Endothelial cell of umbilical vein (primary cell): ENCODE results near the gene GAPVD1. TPM values are rescaled to one million over a fixed set of nuclear protein-coding genes. Genes with fewer than 3 reads are reported as not detected.

Source experiments
- BruUV-seq: library from RNA; stranded (reverse); fragments of 400-500 nt; replicated peaks from 2 replicates; lab custom pipeline; 2021; lab: Mats Ljungman, UMichigan
- CTCF ChIA-PET: fragments of 300-600, 350-600 bp; sonication (Branson Sonifier 250); formaldehyde crosslinking; loops from one replicate; lab custom pipeline; 2021; ENCODE audit warnings: antibody characterized with exemption, inconsistent platforms; lab: Charles Lee
- POLR2A ChIA-PET: fragments of 300-600, 350-600 bp; sonication (Branson Sonifier 250); formaldehyde crosslinking; loops from one replicate; lab custom pipeline; 2021; ENCODE audit warnings: antibody characterized with exemption, inconsistent platforms; lab: Charles Lee
- DNase-seq: peaks from one replicate; pipeline ENCODE4 v3.0.0-alpha.2; 2011; ENCODE audit warnings: low read depth, low spot score
- FAIRE-seq: peaks from 2 replicates; lab custom pipeline; 2011; peaks lifted over from hg19 to GRCh38; lab: Jason Lieb, UNC
- H2AFZ ChIP-seq: 2 replicates; pipeline ENCODE4 v1.6.0; 2012; ENCODE audit warnings: low read depth, low read length, control low read depth, inconsistent platforms
- H3K27ac ChIP-seq: 2 replicates; pipeline ENCODE4 v1.5.1; 2011; ENCODE audit warnings: low read depth, mild to moderate bottlenecking, control low read depth, low read length, moderate library complexity; ENCODE audit not compliant: insufficient read depth
- H3K27me3 ChIP-seq, 2 experiments: 2 replicates each; pipeline versions ENCODE4 v1.6.0 to v1.6.1; 2011; ENCODE audit warnings: low read length in 2 of 2, mixed read lengths in 1 of 2; ENCODE audit not compliant: control insufficient read depth in 2 of 2, insufficient read depth in 2 of 2
- H3K36me3 ChIP-seq, 2 experiments: 2 replicates in 1 of 2; 3 replicates in 1 of 2; pipeline ENCODE4 v1.5.1; 2011; ENCODE audit warnings: low read length in 2 of 2, mild to moderate bottlenecking in 1 of 2, moderate library complexity in 1 of 2; ENCODE audit not compliant: control insufficient read depth in 2 of 2, insufficient read depth in 2 of 2; ENCODE audit errors: extremely low read depth in 1 of 2
- H3K4me1 ChIP-seq: 3 replicates; pipeline ENCODE4 v1.5.1; 2011; ENCODE audit warnings: mild to moderate bottlenecking, low read length; ENCODE audit not compliant: control insufficient read depth, insufficient read depth; ENCODE audit errors: extremely low read depth
- H3K4me2 ChIP-seq: 2 replicates; pipeline ENCODE4 v1.6.1; 2011; ENCODE audit warnings: low read length, control low read depth, mixed read lengths; ENCODE audit not compliant: insufficient read depth
- H3K4me3 ChIP-seq, 3 experiments: fragments of 200-600 bp in 1 of 3; sonication (generic), shearing (Covaris generic) in 1 of 3; replicated peaks in 1 of 3; 2 replicates each; pipeline ENCODE4 v1.5.1; 2011 to 2016; ENCODE audit warnings: control low read depth in 3 of 3, low read length in 3 of 3, mild to moderate bottlenecking in 2 of 3, inconsistent platforms in 1 of 3, low read depth in 1 of 3, moderate library complexity in 1 of 3; ENCODE audit not compliant: insufficient read depth in 1 of 3
- H3K79me2 ChIP-seq: 2 replicates; pipeline ENCODE4 v1.6.0; 2012; ENCODE audit warnings: low read length, inconsistent platforms; ENCODE audit not compliant: control insufficient read depth, insufficient read depth
- H3K9ac ChIP-seq: replicated peaks from 2 replicates; pipeline ENCODE3; 2011; ENCODE audit warnings: low read length, control low read depth; ENCODE audit not compliant: insufficient read depth; ENCODE audit errors: extremely low read depth
- H3K9me1 ChIP-seq: replicated peaks from 3 replicates; pipeline ENCODE4 v1.6.0; 2011; ENCODE audit warnings: mild to moderate bottlenecking, low read length; ENCODE audit not compliant: control insufficient read depth, insufficient read depth; ENCODE audit errors: extremely low read depth
- H3K9me3 ChIP-seq: replicated peaks from 2 replicates; pipeline ENCODE4 v1.5.1; 2012; ENCODE audit warnings: low read length, inconsistent platforms; ENCODE audit not compliant: control insufficient read depth, insufficient read depth
- H4K20me1 ChIP-seq: replicated peaks from 2 replicates; pipeline ENCODE3; 2011; ENCODE audit warnings: mild to moderate bottlenecking, low read length; ENCODE audit not compliant: control insufficient read depth, insufficient read depth; ENCODE audit errors: extremely low read depth
- CTCF ChIP-seq, 2 donors: IDR thresholded peaks; 1 replicate in 1 of 2; 2 replicates in 1 of 2; pipeline ENCODE4 v1.5.1; 2011; ENCODE audit warnings: low read length in 2 of 2, mild to moderate bottlenecking in 2 of 2, moderate library complexity in 2 of 2, control low read depth in 1 of 2, inconsistent platforms in 1 of 2, low read depth in 1 of 2; ENCODE audit not compliant: insufficient read depth in 1 of 2; ENCODE audit errors: extremely low read depth in 1 of 2
- EZH2 ChIP-seq: IDR thresholded peaks from 2 replicates; pipeline ENCODE4 v1.6.1; 2012; ENCODE audit warnings: borderline replicate concordance, low read depth, mild to moderate bottlenecking, moderate library complexity, low read length, inconsistent platforms; ENCODE audit not compliant: severe bottlenecking
- FOS ChIP-seq: IDR thresholded peaks from 2 replicates; pipeline ENCODE4 v1.6.1; 2011; ENCODE audit warnings: mild to moderate bottlenecking, low read length, moderate library complexity, borderline replicate concordance; ENCODE audit not compliant: insufficient read depth
- GATA2 ChIP-seq: IDR thresholded peaks from 2 replicates; pipeline ENCODE4 v1.7.0; 2011; ENCODE audit warnings: low read depth, mild to moderate bottlenecking, moderate library complexity, mixed read lengths, low read length; ENCODE audit not compliant: insufficient read length, insufficient read depth
- JUN ChIP-seq: IDR thresholded peaks from 2 replicates; pipeline ENCODE4 v1.6.1; 2011; ENCODE audit warnings: borderline replicate concordance, low read depth; ENCODE audit not compliant: insufficient read length, insufficient read depth
- MAX ChIP-seq: IDR thresholded peaks from 2 replicates; pipeline ENCODE4 v1.6.1; 2011; ENCODE audit not compliant: insufficient read depth, insufficient read length
- MYC ChIP-seq: IDR thresholded peaks from one replicate; pipeline ENCODE4 v1.6.1; 2011; ENCODE audit warnings: mild to moderate bottlenecking, low read depth, low read length
- POLR2A ChIP-seq: IDR thresholded peaks from 2 replicates; pipeline ENCODE4 v1.6.1; 2012; ENCODE audit warnings: low read depth, mild to moderate bottlenecking, control low read depth, low read length
- POLR2AphosphoS5 ChIP-seq: IDR thresholded peaks from 2 replicates; pipeline ENCODE4 v1.6.1; 2012; ENCODE audit warnings: low read depth, mild to moderate bottlenecking, control low read depth, low read length, moderate library complexity; ENCODE audit not compliant: insufficient read depth
- dilution Hi-C: fragments of 300-500 bp; cut with MboI; formaldehyde crosslinking; loops from one replicate; pipeline ENCODE4 v1.15.0; 2019; ENCODE audit warnings: low sequenced_read_pairs; ENCODE audit not compliant: extremely low pct_ligation_motif_present
- intact Hi-C: fragments of 100-400 bp; cut with micrococcal nuclease; formaldehyde crosslinking; loops from one replicate; pipeline ENCODE4 v1.10.0; 2022
- polyA plus RNA-seq, 4 experiments: library from polyadenylated mRNA; depleted of rRNA in 3 of 4; stranded (reverse) in 3 of 4; unstranded in 1 of 4; fragments of >200 nt; gene quantifications; 2 replicates each; pipeline versions ENCODE4 v1.2.1 to v1.2.3, GENCODE V29; 2011 to 2012; ENCODE audit warnings: missing spikeins in 1 of 4
- total RNA-seq: library from RNA; stranded (reverse); gene quantifications from 2 replicates; pipeline ENCODE4 v1.2.3, GENCODE V29; 2021

Gene GAPVD1
- total and polyA plus RNA-seq, 2 donors (not counting 3 experiments of a cell fraction or from before 2014, with no cell fraction given): 10.7 to 53.2 TPM

DNA sequence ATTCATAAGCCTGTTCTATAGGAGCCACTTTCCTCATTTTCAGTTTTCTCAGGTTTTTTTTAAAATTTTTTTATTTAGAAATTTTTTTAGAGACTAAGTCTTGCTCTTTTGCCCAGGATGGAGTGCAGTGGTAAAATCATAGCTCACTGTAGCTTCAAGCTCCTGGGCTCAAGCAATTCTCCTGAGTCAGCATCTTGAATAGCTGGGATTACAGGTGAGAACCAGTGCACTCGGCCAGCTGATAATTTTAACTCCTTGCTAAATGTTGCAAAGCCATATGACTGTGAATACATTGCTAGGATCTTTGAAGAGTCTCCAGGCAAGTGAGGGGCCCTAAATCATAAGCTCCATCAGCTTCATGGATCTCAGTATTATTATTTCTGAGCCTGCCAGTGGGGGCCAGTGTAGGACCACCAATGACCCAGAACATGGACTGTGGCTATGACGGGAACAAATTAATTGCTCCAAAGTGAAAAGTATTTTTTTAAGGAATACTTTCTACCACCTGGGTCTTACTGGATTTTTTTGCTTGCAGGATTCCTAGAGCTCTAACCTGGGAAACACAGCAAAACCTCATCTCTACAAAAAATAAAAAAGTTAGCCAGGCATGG is 5.7 kb upstream of the GAPVD1 start:
- Histone ChIP-seq H4K20me1 (no peaks in the 10 kb centered on the region), H2AFZ (no peak overlapping the region), H3K9ac (no peak overlapping the region), H3K4me3 (no peak overlapping the region), H3K9me3 (no peaks in the 10 kb centered on the region), H3K79me2 (no peaks in the 10 kb centered on the region), H3K4me2 (no peak overlapping the region), H3K4me1 (no peaks in the 10 kb centered on the region), H3K27ac (no peak overlapping the region), H3K27me3 (no peaks in the 10 kb centered on the region), H3K36me3 (no peaks in the 10 kb centered on the region), H3K9me1 (no peaks in the 10 kb centered on the region)
- ChIA-PET CTCF (interaction anchor here (0.6 to 3.5 kb wide), 19 partner anchors 11 to 1235 kb away, joined by 3 to 40 read pairs (median 4); no protein-coding TSS in a partner anchor), POLR2A (interaction anchor here (0.6 to 1.5 kb wide), 2 partner anchors 15 to 88 kb away, joined by 4 to 9 read pairs; partner anchors contain the start of gene HSPA5)
- intact Hi-C loops (loop anchor here (1.0 kb wide), 2 partner anchors 106 to 118 kb away; no protein-coding TSS in a partner anchor), dilution Hi-C loops (no loop called here)
- DNase-seq (no peak), FAIRE-seq (peak; percentile 65)
- TF ChIP-seq POLR2AphosphoS5 (no peak), CTCF (IDR thresholded peaks at IDR 0.05; ENCODE audit: extremely low read depth in 1 of 2, insufficient read depth in 1 of 2, low read depth in 1 of 2, low read length in 2 of 2) (peak; percentile 20 to 47)
- BruUV-seq: no TSS peak

DNA sequence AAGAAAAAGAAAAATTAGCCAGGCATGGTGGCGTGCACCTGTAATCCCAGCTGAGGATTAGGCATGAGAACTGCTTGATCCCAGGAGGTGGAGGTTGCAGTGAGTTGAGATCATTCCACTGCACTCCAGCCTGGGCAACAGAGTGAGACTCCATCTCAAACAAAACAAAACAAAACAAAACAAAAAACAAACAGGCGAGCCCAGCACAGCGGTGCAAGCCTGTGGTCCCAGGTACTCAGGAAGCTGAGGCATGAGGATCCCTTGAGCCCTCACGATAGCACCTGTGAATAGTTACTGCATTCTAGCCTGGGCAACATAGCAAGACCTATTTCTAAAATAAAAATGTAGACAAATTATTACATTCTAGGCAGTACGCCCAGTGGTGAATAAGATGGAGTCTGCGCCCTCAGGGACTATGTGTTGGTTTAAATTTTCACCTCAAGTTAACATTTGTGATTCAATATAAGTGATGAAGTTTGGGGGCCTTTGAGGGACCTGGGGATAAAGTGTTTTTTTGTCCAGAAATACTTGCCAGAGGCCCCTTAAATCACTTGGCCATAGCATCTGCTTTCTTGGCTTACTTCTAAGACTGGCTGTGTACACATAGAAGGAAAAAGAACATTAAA is 3.4 kb upstream of the GAPVD1 start:
- H3K9me1 ChIP-seq: no peaks in the 10 kb centered on the region
- CTCF ChIA-PET: interaction anchor here (1.8 kb wide), 1 partner anchor 104 kb away, joined by 5 read pairs; no protein-coding TSS in a partner anchor
- H3K79me2 ChIP-seq: peaks cover 16% of the 10 kb centered on the region
- POLR2A ChIA-PET: no interaction called here
- intact Hi-C loops (no loop called here), dilution Hi-C loops (no loop called here)
- H4K20me1 ChIP-seq: no peaks in the 10 kb centered on the region
- H3K9ac ChIP-seq: no peak overlapping the region
- no peak overlapping the region for H3K4me2 ChIP-seq
- BruUV-seq: no TSS peak
- no peak overlapping the region for H3K4me3 ChIP-seq
- DNase-seq (no peak), FAIRE-seq (peak; percentile 4)
- no peaks in the 10 kb centered on the region for H3K36me3 ChIP-seq
- H2AFZ ChIP-seq: no peak overlapping the region
- H3K27ac ChIP-seq: no peak overlapping the region
- no peaks in the 10 kb centered on the region for H3K9me3 ChIP-seq
- TF ChIP-seq FOS: no peak
- TF ChIP-seq CTCF (IDR thresholded peaks at IDR 0.05; ENCODE audit: extremely low read depth in 1 of 2, insufficient read depth in 1 of 2, low read depth in 1 of 2, low read length in 2 of 2): no peak
- TF ChIP-seq GATA2: no peak
- no peak for TF ChIP-seq JUN
- no peak for TF ChIP-seq EZH2
- no peak for TF ChIP-seq MYC
- no peak for TF ChIP-seq POLR2A
- no peak for TF ChIP-seq MAX
- H3K27me3 ChIP-seq: no peaks in the 10 kb centered on the region
- H3K4me1 ChIP-seq: peaks cover 11% of the 10 kb centered on the region
